K562 (cell line): Measurements from ENCODE around the gene OTOP3. TPM values are rescaled to one million over a fixed set of nuclear protein-coding genes. Genes with fewer than 3 reads are reported as not detected.
A peak's percentile ranks its signal among the peaks of the same experiment; 100 is the strongest.

Experiments used
- BHLHE40 ChIP-seq: IDR thresholded peaks from 2 replicates; pipeline ENCODE4 v1.6.1; 2011; ENCODE audit warnings: low read length, improper control_type of control experiment
- MAFF ChIP-seq: IDR thresholded peaks from 2 replicates; pipeline ENCODE4 v1.6.1; 2012; ENCODE audit warnings: low read length, improper control_type of control experiment
- MEF2A ChIP-seq: IDR thresholded peaks from 2 replicates; pipeline ENCODE4 v1.6.1; 2011; ENCODE audit warnings: low read depth, mild to moderate bottlenecking, low read length, moderate library complexity; ENCODE audit not compliant: control insufficient read depth
- NR2F6 ChIP-seq: fragments of 450-650 bp; formaldehyde crosslinking; IDR thresholded peaks from 2 replicates; pipeline ENCODE4 v1.4.0; 2020; ENCODE audit warnings: mild to moderate bottlenecking
- TRIM24 ChIP-seq, 2 experiments: fragments of 450-650 bp; IDR thresholded peaks; 2 replicates each; pipeline ENCODE4 v1.6.1; 2016
- TRIM28 ChIP-seq: fragments of 450-650 bp; IDR thresholded peaks from 2 replicates; pipeline ENCODE4 v1.6.1; 2017
- ZNF12 ChIP-seq: sonication (generic); formaldehyde crosslinking; IDR thresholded peaks from 2 replicates; pipeline ENCODE4 v1.4.0; 2020; ENCODE audit warnings: mild to moderate bottlenecking, missing genetic modification reagents
- polyA plus RNA-seq, 8 experiments: library from polyadenylated mRNA; depleted of rRNA in 4 of 8; stranded (reverse) in 5 of 8; unstranded in 3 of 8; fragments of >200 nt; fragmentation: Nextera tagmentation in 2 of 8; fragmentation: Illumina TruSeq in 1 of 8; extraction: Ambion mirVana in 2 of 8; extraction: Trizol in 1 of 8; gene quantifications; 2 replicates each; pipeline versions ENCODE4 v1.2.1 to v1.2.3, GENCODE V29; 2011 to 2014; ENCODE audit warnings: inconsistent platforms in 1 of 8, missing spikeins in 1 of 8
- total RNA-seq, 7 experiments: library from RNA; depleted of rRNA in 6 of 7; stranded (reverse); fragments of >200 nt in 6 of 7; fragmentation: Illumina TruSeq in 2 of 7; extraction: Trizol in 2 of 7; gene quantifications; 2 replicates each; pipeline versions ENCODE4 v1.2.1 to v1.2.3, GENCODE V29; 2011 to 2021; ENCODE audit warnings: low replicate concordance in 1 of 7
- TF ChIP-seq, protein P1 (sequence below): fragments of 250-450 bp; sonication (Bioruptor Pico); IDR thresholded peaks from 2 replicates; pipeline ENCODE4 v1.8.0; 2022; ENCODE audit warnings: inconsistent platforms
- TF ChIP-seq, protein P2 (sequence below), 2 experiments: fragments of 450-650 bp; IDR thresholded peaks; 2 replicates each; pipeline ENCODE4 v1.6.1; 2016; ENCODE audit warnings: mild to moderate bottlenecking in 2 of 2, borderline replicate concordance in 1 of 2, low read depth in 1 of 2, moderate library complexity in 1 of 2
- TF ChIP-seq, protein P3 (sequence below): fragments of 450-650 bp; IDR thresholded peaks from 2 replicates; pipeline ENCODE4 v1.6.1; 2017; ENCODE audit warnings: mild to moderate bottlenecking, moderate library complexity
- TF ChIP-seq, protein P4 (sequence below): fragments of 200-400 bp; formaldehyde crosslinking; IDR thresholded peaks from 2 replicates; pipeline ENCODE4 v1.6.1; 2017; ENCODE audit warnings: mild to moderate bottlenecking, low read depth, low read length, moderate library complexity

Gene OTOP3
- total and polyA plus RNA-seq, 9 of the 15 experiments (the other 6 are each of a cell fraction or from before 2014, with no cell fraction given): not detected

DNA sequence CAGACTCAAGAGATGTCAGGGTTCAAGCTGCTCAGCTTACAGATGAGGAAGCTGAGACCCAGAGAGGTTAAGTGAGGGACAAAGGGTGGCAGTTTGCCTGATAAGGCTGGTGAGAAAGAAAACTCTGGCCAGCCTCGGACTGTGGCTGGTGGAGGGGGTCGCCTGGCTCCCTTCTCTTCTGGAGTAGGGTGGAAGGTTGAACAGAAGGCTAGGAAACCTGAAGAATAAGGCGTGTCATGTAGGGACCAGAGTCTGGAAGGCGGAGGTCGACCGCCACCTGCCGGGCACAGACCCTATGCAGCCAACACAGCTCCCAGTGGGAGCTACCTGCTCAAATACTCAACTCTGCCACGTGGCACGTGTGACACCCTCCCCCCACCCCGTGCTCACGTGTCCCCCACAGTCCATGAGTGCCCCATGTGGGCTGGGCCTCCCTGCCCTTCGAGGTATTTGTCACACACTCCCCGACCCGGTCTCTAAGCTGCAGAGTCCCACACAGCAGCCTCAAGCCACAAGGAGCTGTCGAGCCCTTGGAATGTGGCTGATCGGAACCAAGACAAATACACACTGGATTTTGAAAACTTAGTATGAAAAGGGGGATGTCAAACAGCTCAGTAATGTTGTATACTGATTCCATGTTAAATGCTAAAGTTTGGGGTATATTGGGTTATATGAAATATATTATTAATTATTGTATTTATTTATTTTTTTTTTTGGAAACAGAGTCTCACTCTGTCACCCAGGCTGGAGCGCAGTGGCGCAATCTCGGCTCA, 25.1 kb downstream of the OTOP3 start (continued):
- TF ChIP-seq, protein P1, sequence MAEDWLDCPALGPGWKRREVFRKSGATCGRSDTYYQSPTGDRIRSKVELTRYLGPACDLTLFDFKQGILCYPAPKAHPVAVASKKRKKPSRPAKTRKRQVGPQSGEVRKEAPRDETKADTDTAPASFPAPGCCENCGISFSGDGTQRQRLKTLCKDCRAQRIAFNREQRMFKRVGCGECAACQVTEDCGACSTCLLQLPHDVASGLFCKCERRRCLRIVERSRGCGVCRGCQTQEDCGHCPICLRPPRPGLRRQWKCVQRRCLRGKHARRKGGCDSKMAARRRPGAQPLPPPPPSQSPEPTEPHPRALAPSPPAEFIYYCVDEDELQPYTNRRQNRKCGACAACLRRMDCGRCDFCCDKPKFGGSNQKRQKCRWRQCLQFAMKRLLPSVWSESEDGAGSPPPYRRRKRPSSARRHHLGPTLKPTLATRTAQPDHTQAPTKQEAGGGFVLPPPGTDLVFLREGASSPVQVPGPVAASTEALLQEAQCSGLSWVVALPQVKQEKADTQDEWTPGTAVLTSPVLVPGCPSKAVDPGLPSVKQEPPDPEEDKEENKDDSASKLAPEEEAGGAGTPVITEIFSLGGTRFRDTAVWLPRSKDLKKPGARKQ (CRISPR knock-in tag): no peak
- TF ChIP-seq TRIM28 (0 out of 2 replicates have a peak, but pooled peaks have one; percentile 15), MEF2A (0 out of 2 replicates have a peak, but pooled peaks have one; percentile 9), NR2F6 (CRISPR knock-in tag) (no peak), ZNF12 (no peak), BHLHE40 (peak; percentile 100), TRIM24 (IDR thresholded peaks at IDR 0.05) (peak in 1 of 2 experiments; percentile 73; a peak in 2 of 4 replicates), MAFF (no peak)
- TF ChIP-seq, protein P2, sequence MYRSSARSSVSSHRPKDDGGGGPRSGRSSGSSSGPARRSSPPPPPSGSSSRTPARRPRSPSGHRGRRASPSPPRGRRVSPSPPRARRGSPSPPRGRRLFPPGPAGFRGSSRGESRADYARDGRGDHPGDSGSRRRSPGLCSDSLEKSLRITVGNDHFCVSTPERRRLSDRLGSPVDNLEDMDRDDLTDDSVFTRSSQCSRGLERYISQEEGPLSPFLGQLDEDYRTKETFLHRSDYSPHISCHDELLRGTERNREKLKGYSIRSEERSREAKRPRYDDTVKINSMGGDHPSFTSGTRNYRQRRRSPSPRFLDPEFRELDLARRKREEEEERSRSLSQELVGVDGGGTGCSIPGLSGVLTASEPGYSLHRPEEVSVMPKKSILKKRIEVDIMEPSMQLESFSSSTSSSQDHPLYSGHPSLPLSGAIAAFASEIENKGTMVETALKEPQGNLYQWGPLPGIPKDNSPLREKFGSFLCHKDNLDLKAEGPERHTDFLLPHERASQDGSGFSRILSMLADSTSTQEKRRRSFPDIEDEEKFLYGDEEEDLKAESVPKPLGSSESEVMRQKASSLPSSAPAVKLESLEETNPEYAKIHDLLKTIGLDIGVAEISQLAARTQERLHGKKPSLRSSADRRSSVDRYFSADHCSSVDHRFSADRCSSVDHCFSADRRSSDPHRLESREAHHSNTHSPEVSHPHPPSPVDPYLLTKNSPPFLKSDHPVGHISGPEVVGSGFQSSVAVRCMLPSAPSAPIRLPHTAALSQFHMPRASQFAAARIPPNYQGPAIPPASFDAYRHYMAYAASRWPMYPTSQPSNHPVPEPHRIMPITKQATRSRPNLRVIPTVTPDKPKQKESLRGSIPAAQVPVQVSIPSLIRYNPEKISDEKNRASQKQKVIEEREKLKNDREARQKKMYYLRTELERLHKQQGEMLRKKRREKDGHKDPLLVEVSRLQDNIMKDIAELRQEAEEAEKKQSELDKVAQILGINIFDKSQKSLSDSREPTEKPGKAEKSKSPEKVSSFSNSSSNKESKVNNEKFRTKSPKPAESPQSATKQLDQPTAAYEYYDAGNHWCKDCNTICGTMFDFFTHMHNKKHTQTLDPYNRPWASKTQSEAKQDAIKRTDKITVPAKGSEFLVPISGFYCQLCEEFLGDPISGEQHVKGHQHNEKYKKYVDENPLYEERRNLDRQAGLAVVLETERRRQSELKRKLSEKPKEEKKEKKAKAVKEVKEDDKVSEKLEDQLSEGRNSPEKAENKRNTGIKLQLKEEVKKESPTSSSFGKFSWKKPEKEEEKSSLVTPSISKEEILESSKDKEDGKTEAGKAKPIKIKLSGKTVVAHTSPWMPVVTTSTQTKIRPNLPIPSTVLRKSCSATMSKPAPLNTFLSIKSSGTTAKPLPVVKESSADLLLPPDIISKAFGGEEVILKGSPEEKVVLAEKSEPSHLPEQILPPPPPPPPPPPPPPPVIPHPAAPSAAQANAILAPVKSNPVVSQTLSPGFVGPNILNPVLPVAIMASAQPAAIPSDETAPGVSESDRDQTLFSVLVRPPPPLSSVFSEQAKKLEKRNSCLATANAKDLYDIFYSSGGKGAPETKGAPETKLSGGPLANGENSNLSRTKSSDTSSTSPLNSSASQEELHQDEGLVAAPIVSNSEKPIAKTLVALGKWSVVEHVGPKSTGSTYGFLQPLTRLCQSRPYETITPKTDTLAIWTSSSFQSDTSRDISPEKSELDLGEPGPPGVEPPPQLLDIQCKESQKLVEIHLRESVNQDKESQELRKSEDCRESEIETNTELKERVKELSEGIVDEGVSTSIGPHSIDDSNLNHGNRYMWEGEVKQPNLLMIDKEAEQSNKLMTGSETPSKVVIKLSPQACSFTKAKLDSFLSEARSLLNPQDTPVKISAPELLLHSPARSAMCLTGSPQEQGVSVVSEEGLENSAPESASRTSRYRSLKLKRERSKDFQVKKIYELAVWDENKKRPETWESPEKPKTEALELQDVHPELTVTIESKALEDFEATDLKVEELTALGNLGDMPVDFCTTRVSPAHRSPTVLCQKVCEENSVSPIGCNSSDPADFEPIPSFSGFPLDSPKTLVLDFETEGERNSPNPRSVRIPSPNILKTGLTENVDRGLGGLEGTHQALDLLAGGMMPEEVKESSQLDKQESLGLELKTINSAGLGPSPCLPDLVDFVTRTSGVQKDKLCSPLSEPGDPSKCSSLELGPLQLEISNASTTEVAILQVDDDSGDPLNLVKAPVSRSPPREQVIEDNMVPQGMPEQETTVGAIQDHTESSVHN (IDR thresholded peaks at IDR 0.05; ENCODE audit: borderline replicate concordance in 1 of 2, low read depth in 1 of 2): peak in 1 of 2 experiments; percentile 86; a peak in 2 of 4 replicates
- TF ChIP-seq, protein P3, sequence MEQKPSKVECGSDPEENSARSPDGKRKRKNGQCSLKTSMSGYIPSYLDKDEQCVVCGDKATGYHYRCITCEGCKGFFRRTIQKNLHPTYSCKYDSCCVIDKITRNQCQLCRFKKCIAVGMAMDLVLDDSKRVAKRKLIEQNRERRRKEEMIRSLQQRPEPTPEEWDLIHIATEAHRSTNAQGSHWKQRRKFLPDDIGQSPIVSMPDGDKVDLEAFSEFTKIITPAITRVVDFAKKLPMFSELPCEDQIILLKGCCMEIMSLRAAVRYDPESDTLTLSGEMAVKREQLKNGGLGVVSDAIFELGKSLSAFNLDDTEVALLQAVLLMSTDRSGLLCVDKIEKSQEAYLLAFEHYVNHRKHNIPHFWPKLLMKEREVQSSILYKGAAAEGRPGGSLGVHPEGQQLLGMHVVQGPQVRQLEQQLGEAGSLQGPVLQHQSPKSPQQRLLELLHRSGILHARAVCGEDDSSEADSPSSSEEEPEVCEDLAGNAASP: no peak
- TF ChIP-seq, protein P4, sequence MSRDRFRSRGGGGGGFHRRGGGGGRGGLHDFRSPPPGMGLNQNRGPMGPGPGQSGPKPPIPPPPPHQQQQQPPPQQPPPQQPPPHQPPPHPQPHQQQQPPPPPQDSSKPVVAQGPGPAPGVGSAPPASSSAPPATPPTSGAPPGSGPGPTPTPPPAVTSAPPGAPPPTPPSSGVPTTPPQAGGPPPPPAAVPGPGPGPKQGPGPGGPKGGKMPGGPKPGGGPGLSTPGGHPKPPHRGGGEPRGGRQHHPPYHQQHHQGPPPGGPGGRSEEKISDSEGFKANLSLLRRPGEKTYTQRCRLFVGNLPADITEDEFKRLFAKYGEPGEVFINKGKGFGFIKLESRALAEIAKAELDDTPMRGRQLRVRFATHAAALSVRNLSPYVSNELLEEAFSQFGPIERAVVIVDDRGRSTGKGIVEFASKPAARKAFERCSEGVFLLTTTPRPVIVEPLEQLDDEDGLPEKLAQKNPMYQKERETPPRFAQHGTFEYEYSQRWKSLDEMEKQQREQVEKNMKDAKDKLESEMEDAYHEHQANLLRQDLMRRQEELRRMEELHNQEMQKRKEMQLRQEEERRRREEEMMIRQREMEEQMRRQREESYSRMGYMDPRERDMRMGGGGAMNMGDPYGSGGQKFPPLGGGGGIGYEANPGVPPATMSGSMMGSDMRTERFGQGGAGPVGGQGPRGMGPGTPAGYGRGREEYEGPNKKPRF: no peak
